DMS79 (cell line): ENCODE results near the gene PTGR2.
"Not testable (repeated sequence)": the region's sequence is repeated elsewhere in the genome, so short reads cannot be mapped to it uniquely, and the experiment has no call there.

Experiments
- DNase-seq: peaks from one replicate; lab custom pipeline; 2025; lab: John Stamatoyannopoulos, UW

Gene PTGR2

GRCh38 chr14:73833530-73834260 is 17.9 kb upstream of the PTGR2 start:
- no peak for DNase-seq

DNA sequence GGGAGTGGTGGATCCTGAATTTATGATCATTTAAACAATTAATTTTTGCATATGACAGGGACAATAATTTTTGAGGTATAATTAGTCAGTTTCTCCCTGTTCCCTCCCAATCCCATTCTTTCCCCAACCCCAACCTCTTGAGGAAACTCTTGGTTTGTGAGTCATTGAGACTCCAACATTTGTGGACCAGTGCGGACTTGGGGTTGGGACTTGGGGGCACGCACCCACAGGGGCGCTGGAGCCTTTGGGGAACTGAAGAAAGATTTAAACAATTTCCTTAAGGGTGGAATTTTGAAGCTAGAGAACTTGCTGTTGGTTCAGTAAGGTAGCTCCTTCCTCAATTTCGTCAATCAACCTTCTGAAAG is 17.4 kb upstream of the PTGR2 start:
- no peak for DNase-seq

DNA sequence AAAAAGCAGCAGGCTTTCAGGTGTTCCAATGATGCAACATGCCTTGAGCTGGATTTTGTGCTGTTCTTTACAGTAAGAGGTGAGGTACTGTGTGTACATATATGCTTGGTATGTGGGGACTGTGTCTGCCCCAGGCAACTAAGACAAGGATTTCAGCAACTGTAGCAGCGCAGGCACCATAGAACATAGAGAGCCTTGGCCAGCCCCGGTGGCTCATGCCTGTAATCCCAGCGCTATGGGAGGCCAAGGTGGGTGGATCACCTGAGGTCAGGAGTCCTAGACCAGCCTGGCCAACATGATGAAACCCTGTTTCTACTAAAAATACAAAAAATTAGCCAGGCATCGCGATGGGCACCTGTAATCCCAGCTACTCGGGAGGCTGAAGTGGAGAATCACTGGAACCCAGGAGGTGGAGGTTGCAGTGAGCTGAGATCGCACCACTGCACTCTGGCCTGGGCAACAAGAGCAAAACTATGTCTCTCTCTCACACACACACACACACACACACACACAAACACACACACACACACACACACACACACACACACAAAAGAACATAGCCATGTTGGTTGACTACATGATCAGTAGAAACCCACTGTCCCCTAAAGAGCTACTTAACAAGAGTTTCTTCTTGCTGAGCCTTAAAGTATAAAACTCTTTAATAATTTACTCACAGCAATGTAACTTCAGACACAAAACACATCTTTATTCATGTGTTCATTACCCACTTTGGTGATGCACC is 13.2 kb upstream of the PTGR2 start:
- not testable (repeated sequence) for DNase-seq

GRCh38 chr14:73842201-73842600 is 9.4 kb upstream of the PTGR2 start:
- no peak for DNase-seq

DNA sequence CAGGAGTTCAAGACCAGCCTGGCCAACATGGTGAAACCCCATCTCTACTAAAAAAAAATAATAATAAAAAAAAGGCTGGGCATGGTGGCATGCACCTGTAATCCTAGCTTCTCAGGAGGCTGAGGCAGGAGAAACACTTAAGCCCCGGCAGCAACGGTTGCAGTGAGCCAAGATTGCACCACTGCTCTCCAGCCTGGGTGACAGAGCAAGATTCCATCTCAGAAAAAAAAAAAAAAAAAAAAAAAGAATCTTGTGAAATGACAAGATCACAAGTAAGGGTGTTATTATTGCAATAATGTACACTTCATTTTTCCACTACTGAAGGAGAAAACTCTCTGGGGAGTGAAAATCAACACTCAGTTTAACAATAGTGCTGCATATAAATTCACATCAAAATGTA is 8.8 kb upstream of the PTGR2 start:
- DNase-seq, result no peak

DNA sequence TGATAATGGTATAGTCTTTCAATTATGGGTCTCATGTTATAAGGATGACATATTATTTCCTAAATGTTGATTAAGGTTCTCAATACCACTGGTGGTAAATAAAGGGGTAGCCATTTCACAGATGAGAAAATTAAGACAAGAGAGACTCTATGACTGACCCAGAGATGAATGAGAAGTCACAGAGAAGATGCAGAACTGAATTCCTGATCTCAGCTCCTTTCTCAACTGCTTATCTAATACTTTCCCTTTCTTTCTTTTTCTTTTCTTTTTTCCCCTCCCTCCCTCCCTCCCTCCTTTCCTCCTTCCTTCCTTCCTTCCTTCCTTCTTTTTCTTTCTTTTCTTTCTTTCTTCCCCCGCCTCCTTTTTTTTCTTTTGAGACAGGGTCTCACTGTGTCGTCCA is 8.3 kb upstream of the PTGR2 start:
- DNase-seq, result no peak

DNA sequence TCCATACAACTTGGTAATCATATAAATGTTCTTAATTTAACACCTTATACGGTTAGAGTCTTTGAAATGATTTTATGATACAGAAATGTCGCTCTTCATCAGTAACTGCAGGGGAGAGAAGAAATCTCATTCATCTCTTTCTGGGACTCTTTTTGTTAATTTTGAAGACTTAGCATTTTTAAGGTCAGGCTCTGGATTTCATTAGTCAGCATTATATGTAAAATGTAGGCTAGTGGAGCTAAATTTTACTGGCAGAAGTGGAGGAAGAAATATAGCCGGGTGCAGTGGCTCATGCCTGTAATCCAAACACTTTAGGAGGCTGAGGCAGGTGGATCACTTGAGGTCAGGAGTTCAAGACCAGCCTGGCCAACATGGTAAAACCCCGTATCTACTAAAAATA is 4.7 kb upstream of the PTGR2 start:
- no peak for DNase-seq

DNA sequence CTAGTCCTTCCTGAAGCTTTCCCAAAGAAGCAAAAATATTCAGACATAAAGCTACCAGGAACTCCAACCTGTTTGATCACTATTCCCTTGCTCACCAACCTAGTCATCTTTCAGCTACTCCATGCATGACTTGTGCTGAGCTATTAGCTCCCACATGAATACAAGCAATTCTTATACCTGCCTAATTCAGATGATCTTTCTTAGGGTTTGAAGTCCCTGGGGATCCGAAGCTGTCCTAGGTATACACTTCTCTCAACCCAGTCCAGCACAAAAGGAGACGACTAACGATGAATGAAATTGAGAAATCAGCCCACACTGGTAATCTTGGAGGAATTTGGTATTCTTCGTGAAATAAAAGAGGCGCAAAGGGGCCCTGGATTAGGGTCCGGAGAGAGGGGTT is 631 bp upstream of the PTGR2 start:
- no peak for DNase-seq

DNA sequence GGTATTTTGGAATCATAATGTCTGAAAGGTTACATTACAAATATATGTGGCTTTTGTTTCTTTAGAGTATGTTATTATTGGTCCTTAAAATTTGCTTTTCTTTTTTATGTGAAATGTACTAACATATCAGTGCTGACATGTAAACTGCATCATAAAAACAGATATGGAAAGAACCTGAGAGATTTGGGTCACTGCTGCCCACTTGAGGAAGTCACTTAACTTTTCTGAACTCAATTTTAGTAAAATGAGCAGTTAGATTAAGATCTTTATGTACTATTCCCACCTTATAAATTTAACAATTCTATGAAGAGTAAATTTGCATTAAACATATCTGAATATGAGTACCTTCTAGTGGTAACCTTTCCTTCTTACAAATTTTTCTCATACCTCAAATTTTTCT is 7.5 kb downstream of the PTGR2 start:
- no peak for DNase-seq

- no peak for DNase-seq
Observed at GRCh38 chr14:73861073-73861472, 9.4 kb downstream of the PTGR2 start.

GRCh38 chr14:73862480-73862879 is 10.8 kb downstream of the PTGR2 start:
- no peak for DNase-seq

- no peak for DNase-seq
Observed at GRCh38 chr14:73863209-73863608, 11.6 kb downstream of the PTGR2 start.

GRCh38 chr14:73865534-73866113 is 14.0 kb downstream of the PTGR2 start:
- DNase-seq, result no peak

DNA sequence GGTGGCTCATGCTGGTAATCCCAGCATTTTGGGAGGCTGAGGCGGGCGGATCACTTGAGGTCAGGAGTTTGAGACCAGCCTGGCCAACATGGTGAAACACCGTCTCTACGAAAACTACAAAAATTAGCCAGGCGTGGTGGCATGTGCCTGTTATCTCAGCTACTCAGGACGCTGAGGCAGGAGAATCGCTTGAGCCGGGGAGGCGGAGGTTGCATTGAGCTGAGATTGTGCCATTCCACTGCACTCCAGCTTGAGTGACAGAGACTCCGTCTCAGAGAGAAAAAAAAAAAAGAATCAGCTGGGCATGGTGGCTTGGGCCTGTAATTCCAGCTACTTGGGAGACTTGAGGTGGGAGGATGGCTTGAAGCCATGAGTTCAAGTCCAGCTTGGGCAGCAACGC is 18.1 kb downstream of the PTGR2 start:
- DNase-seq, result not testable (repeated sequence)

DNA sequence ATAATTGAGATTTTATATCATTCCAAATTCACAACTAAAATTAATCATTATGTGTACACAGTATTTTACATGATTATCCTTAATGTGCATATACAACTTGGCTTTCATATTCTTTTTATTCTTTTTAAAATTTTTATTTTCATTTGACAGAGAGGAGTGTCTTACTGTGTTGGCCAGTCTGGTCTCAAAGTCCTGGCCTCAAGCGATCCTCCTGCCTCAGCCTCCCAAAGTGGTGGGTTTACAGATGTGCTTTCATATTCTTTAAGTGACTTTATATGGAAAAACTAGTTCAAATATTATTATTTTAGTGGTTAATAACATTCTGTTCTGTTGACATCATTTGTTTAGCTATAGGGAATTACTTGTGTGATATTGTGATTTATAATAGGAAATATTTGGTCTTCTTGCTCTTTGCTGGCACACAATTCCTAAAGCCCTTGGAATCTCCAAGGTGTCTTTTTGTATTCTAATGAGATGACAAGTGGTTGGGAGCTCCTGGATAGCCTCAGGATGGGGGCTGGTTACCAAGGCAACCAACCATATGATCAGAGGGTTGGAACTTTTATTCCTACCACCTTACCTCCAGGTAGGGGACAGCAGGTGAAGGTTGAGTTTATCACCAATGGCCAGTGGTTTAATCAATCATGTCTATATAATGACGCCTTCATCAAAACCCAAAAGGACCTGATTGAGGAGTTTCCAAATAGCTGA is 19.0 kb downstream of the PTGR2 start:
- no peak for DNase-seq

DNA sequence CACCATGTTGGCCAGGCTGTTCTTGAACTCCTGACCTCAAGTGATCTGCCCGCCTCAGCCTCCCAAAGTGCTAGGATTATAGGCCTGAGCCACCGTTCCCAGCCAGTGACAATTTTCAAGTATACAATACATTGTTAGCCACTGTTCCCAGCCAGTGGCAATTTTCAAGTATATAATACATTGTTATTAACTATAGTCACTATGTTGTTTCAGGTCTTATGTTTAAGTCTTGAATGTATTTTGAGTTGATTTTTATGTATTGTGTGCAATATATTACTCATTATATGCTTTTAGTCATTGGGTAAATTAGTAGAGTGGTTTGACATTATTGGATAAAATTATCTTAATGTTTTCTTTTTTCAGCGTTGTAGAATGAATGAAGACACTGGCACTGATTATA is 22.0 kb downstream of the PTGR2 start:
- no peak for DNase-seq

DNA sequence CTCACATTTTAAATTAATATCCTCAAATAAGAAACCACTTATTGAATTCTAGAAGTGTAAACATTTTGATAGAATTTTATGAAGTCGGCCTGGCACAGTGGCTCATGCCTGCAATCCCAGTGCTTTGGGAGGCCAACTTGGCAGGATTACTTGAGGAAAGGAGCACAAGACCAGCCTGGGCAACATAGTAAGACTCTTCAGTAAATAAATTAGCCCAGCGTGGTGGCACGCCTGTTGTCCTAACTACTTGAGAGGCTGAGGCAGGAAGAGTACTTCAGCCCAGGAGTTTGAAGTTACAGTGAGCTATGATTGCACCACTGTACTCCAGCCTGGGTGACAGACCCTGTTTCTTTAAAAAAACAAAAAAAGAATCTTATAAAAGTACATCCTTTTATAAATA is 26.2 kb downstream of the PTGR2 start:
- peak; percentile 32 for DNase-seq

GRCh38 chr14:73878436-73878835 is 26.8 kb downstream of the PTGR2 start:
- DNase-seq, result no peak

- no peak for DNase-seq
Observed at GRCh38 chr14:73879027-73879426, 27.4 kb downstream of the PTGR2 start.

DNA sequence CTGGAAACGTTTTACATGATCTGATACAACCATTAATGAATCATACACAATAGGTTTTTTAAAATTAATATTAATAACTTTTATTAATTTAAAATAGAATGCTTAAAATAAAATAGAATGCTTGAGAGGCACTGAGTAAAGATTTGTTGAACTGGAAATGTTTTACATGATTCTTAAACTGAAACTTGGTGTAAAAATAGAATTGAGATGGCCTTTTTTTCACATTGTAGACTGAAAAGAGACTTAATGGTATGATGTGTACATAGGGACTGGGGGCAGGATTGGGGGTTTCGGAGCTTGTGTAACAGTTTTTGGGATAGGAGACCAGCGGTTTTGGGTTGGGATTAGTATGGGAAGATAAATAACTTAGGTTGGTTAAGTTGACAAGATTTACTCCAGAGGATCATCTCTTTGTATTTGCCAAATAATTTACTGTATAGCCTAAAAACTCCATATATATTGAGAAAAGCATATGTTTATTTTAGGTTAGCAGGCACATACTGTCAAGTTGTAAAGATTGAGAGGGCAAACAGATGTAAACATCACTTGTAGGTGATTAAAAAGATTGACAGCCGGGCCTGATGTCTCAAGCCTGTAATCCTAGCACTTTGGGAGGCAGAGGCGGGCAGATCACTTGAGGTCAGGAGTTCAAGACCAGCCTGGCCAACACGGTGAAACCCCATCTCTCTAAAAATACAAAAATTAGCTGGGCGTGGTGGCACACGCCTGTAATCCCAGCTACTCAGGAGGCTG is 33.0 kb downstream of the PTGR2 start:
- DNase-seq, result no peak

GRCh38 chr14:73886449-73887317 is 35.1 kb downstream of the PTGR2 start, which contains the start of gene ZNF410:
Gene ZNF410 (plus strand): TSS chr14:73886859. CDS start chr14:73892176, 5,317 bp downstream.
- peak; percentile 96 for DNase-seq
